HPDE6-E6E7 (cell line): ENCODE measurements around the gene JAZF1.

Experiments
- DNase-seq: peaks from one replicate; pipeline ENCODE4 v3.0.0; 2011; ENCODE audit warnings: missing footprints; ENCODE audit errors: extremely low spot score

Gene JAZF1

GRCh38 chr7:28165961-28166955 is 14.3 kb downstream of the JAZF1 start:
- DNase-seq = no peak

- DNase-seq = no peak
Observed at GRCh38 chr7:28165261-28165660, 15.3 kb downstream of the JAZF1 start.

- no peak for DNase-seq
Observed at GRCh38 chr7:28163949-28164348, 16.6 kb downstream of the JAZF1 start.

GRCh38 chr7:28161331-28161730 is 19.3 kb downstream of the JAZF1 start:
- DNase-seq = no peak

GRCh38 chr7:28160551-28160991 is 20.0 kb downstream of the JAZF1 start:
- no peak for DNase-seq

DNA sequence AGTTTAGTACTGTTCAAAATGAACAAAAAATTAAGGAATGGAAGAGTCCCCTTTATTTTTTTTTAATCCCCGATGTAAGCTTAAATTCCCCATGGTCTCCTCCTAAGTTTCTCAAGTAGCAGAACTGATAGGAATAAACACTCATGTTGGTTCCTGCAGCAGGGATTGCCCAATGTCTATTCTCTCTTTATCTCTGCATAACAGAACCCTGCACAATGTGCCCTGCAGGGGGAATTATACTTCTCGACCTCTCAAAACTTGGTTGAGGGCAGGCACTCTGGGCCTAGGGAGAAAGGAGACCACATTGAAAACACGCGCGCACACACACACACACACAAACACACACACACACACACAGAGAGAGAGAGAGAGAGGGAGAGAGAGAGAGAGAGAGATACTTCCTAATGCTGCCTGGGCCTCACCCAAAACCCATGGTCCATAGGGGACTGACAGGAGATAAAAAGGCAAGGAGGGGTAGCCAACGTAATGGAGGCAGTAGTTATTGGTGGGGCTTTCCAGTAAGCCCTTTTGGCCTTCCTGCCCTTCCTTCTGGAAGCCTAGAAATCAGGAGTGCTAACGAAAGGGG is 22.7 kb downstream of the JAZF1 start:
- no peak for DNase-seq

GRCh38 chr7:28157076-28157745 is 23.4 kb downstream of the JAZF1 start:
- DNase-seq = no peak

GRCh38 chr7:28156401-28156800 is 24.2 kb downstream of the JAZF1 start:
- no peak for DNase-seq

DNA sequence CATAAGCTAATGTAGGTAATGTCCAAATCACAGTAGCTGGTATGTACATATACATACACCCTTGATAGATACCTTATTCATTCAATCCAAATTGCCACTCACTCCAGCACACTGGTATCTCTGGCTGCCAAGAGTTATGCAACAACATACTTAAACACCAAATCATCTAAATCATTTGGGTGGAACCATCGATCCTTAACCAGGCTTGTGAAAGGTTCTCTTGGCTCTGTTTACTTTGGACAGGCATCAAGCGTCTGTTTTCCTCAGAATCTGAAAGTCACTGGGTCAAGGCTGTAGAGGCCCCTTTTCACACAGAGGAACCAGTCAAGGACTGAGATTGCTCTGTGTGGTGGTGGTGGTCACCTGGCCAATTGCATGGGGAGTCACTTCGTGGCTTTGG is 24.6 kb downstream of the JAZF1 start:
- DNase-seq = no peak

- DNase-seq = no peak
Observed at GRCh38 chr7:28155019-28155660, 25.5 kb downstream of the JAZF1 start.

DNA sequence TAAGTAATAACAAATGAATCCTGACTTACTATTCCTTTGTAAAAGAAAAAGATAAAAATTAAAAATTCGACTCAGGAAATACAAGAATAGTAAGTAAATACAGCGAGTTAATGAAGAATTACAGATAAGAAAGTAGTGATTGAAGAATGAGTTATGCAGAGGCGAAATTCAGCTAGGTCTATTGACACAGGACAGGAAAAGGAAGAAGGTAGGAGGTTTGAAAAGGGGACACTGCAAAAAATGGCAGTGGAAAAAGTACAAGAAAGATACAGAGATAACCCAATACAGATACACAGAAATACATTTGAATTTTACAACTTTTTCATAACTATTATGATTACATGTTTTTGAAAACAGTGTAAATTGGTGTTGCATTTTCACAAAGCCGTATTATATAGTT is 28.0 kb downstream of the JAZF1 start:
- DNase-seq = no peak

GRCh38 chr7:28151965-28152364 is 28.6 kb downstream of the JAZF1 start:
- DNase-seq = no peak

- DNase-seq = no peak
Observed at GRCh38 chr7:28149291-28150101, 31.1 kb downstream of the JAZF1 start.

GRCh38 chr7:28145931-28146330 is 34.7 kb downstream of the JAZF1 start:
- DNase-seq = no peak

DNA sequence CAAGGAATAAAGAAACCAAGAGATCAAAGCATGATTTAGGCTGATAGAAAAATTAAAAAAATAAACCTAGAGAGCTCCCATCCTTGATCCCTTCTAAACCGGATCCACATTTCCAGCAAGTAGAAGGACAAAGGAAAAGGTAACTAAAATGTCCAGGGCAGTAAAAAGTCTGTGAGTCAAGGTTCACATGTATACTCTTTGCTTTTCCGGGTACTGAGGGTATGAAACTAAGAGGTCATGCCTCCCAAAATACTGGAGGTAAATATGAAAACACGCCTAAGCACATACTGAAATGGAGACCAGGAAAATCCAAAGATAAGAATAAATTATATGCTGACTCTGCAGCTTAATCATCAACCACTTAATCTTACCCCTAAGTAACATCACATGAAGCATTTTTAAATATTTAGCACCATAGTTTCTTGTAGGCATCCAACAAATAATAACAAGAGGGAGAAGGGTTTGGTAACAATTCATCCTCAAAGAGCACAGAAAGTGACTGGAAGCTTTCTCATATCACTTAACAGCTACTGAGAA is 35.4 kb downstream of the JAZF1 start:
- DNase-seq = no peak

DNA sequence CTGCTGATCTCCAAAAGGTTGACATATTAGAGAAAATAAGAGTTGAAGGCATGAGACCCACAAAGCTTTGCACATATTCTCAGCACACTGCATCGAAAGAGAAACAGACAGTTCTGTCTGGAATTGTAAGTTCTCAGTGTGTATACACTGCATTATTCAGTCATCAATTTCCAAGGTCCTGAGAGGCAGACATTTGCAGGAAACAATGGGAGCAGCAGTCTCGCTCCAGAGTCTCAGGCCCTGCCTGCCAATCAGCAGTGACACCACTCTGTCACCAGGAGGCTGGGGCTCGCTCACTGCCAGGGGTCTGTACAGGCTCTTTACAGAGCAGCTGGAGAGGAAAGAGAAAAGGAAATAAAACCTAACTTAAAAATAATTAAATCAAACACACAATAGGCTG is 36.3 kb downstream of the JAZF1 start:
- no peak for DNase-seq

DNA sequence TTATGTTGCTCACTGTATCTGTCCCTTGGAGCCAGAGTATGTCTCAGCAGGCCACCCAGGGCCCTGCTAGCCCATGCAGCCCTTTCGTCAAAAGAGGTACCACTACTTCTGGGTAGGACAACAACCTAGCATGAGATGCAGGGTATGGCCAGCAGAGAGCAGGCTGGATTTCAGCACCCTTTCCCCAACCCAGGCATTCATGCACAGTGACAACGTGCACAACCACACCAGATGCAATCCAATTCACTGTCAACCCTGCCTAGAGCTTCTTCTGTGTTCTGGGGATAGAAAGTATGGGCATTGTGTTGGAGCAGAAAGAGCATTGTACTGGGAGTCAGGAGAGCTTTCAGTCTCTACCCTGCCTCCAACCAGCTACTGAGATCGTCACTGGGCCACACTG is 37.9 kb downstream of the JAZF1 start:
- no peak for DNase-seq

GRCh38 chr7:28140979-28141378 is 39.6 kb downstream of the JAZF1 start:
- DNase-seq = no peak

DNA sequence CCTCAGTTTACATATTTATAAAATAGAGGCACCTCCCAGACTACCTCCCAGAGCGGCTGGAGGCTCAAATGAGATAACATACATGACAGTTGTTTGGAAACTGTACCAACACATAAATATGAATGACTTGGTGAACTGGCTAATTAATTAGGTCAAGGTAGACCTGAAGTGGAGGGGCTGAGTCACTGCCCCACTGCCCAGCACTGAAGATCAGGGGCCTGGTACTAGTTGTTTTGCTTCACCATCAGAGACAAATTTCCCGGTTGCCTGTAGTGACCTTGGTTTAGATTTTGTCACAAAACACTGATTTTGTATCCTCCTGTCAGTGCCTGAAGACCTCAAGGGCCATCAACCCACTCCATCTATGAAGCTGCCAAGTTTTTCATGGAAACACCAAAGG is 41.8 kb downstream of the JAZF1 start:
- no peak for DNase-seq

- DNase-seq = no peak
Observed at GRCh38 chr7:28137463-28137862, 43.1 kb downstream of the JAZF1 start.

DNA sequence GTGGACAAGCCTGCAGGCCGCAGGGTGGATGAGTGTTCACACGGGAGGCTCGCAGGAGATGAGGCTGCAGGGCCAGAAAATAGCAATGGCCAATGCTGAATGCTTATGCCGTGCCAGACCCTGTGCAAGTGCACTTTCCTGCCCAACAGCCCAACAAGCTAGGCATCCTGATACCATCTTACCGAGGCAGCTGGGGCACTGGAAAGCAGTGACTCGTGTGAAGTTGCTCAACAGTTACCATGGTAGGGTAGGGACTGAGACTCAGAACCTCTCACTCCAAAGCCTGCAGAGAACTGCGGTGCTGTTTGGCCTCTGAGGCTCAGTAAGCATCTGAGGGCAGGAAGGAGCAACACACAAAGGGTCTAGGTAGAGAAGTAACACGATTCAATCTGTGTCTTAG is 43.7 kb downstream of the JAZF1 start:
- DNase-seq = no peak
